Mesendoderm (in vitro differentiated cells): ENCODE data around the gene PDPN.

Experiments
- DNase-seq: peaks from one replicate; pipeline ENCODE4 v3.0.0; 2013
- H2AK5ac ChIP-seq: 2 replicates; pipeline ENCODE4 v1.6.1; 2013; ENCODE audit warnings: low read length, inconsistent platforms
- H2BK120ac ChIP-seq: 2 replicates; pipeline ENCODE4 v1.6.1; 2013; ENCODE audit warnings: low read depth, mild to moderate bottlenecking, low read length, moderate library complexity, mixed read lengths
- H2BK15ac ChIP-seq: replicated peaks from 2 replicates; pipeline ENCODE4 v1.6.1; 2013; ENCODE audit warnings: low read depth, mild to moderate bottlenecking, moderate library complexity
- H2BK5ac ChIP-seq: 2 replicates; pipeline ENCODE4 v1.6.1; 2013; ENCODE audit warnings: low read length, inconsistent platforms
- H3K18ac ChIP-seq: 2 replicates; pipeline ENCODE4 v1.6.1; 2013; ENCODE audit warnings: mild to moderate bottlenecking, low read length, mixed read lengths
- H3K23ac ChIP-seq: one replicate; pipeline ENCODE4 v1.6.1; 2013; ENCODE audit warnings: low read length
- H3K27ac ChIP-seq: 2 replicates; pipeline ENCODE4 v1.5.1; 2013; ENCODE audit warnings: low read depth, mild to moderate bottlenecking, inconsistent platforms, low read length, moderate library complexity
- H3K27me3 ChIP-seq: 2 replicates; pipeline ENCODE4 v1.6.1; 2013; ENCODE audit warnings: low read length, control low read depth, mild to moderate bottlenecking, inconsistent platforms; ENCODE audit not compliant: insufficient read depth, poor library complexity
- H3K36me3 ChIP-seq: 2 replicates; pipeline ENCODE4 v1.6.1; 2013; ENCODE audit warnings: low read length, inconsistent platforms; ENCODE audit not compliant: control insufficient read depth, insufficient read depth
- H3K4ac ChIP-seq: one replicate; pipeline ENCODE4 v1.6.1; 2013; ENCODE audit warnings: low read depth, mild to moderate bottlenecking, low read length, moderate library complexity
- H3K4me1 ChIP-seq: 2 replicates; pipeline ENCODE4 v1.6.1; 2013; ENCODE audit warnings: low read depth, low read length, inconsistent platforms; ENCODE audit not compliant: control insufficient read depth
- H3K4me2 ChIP-seq: 2 replicates; pipeline ENCODE4 v1.6.1; 2013; ENCODE audit warnings: low read length
- H3K4me3 ChIP-seq: 2 replicates; pipeline ENCODE4 v1.5.1; 2013; ENCODE audit warnings: mild to moderate bottlenecking, low read length
- H3K56ac ChIP-seq: one replicate; pipeline ENCODE4 v1.6.1; 2013; ENCODE audit warnings: low read length
- H3K79me1 ChIP-seq: 2 replicates; pipeline ENCODE4 v1.6.1; 2013; ENCODE audit warnings: low read length, inconsistent platforms
- H3K79me2 ChIP-seq: 2 replicates; pipeline ENCODE4 v1.6.1; 2013; ENCODE audit warnings: mild to moderate bottlenecking, low read length; ENCODE audit not compliant: control insufficient read depth, insufficient read depth
- H3K9ac ChIP-seq: 2 replicates; pipeline ENCODE4 v1.6.1; 2013; ENCODE audit warnings: low read length, inconsistent platforms
- H4K5ac ChIP-seq: one replicate; pipeline ENCODE4 v1.6.1; 2013; ENCODE audit warnings: low read length
- H4K8ac ChIP-seq: one replicate; pipeline ENCODE4 v1.6.1; 2013; ENCODE audit warnings: low read depth, mild to moderate bottlenecking, control low read depth, low read length, moderate library complexity
- WGBS: extraction: QIAGEN DNeasy Blood & Tissue Kit; methylation state at CpG from one replicate; pipeline ENCODE4 v1.1.7; 2013; ENCODE audit warnings: low lambda C conversion rate, missing lambda C conversion rate; ENCODE audit not compliant: insufficient coverage; ENCODE audit errors: extremely low coverage; 5-methylcytosine and 5-hydroxymethylcytosine counted together

The PDPN gene

GRCh38 chr1:13549021-13549420 lies 34.6 kb upstream of the PDPN start:
- no peak overlapping the region for H3K27ac ChIP-seq
- H3K27me3 ChIP-seq: no peaks in the 10 kb centered on the region
- H3K56ac ChIP-seq: no peak overlapping the region
- no peak overlapping the region for H4K8ac ChIP-seq
- H3K4me3 ChIP-seq: no peak overlapping the region
- no peaks in the 10 kb centered on the region for H3K79me1 ChIP-seq
- no peaks in the 10 kb centered on the region for H3K79me2 ChIP-seq
- H3K18ac ChIP-seq: no peak overlapping the region
- no CpG with 5 or more reads among the region's 6 CpGs for WGBS
- no peak overlapping the region for H4K5ac ChIP-seq
- H3K36me3 ChIP-seq: no peaks in the 10 kb centered on the region
- no peak overlapping the region for H3K23ac ChIP-seq
- no peak overlapping the region for H3K9ac ChIP-seq
- no peak overlapping the region for H3K4ac ChIP-seq
- no peak overlapping the region for H2BK120ac ChIP-seq
- H2AK5ac ChIP-seq: no peak overlapping the region
- DNase-seq: no peak
- H2BK15ac ChIP-seq: no peak overlapping the region
- no peak overlapping the region for H2BK5ac ChIP-seq
- no peaks in the 10 kb centered on the region for H3K4me1 ChIP-seq
- no peak overlapping the region for H3K4me2 ChIP-seq

DNA sequence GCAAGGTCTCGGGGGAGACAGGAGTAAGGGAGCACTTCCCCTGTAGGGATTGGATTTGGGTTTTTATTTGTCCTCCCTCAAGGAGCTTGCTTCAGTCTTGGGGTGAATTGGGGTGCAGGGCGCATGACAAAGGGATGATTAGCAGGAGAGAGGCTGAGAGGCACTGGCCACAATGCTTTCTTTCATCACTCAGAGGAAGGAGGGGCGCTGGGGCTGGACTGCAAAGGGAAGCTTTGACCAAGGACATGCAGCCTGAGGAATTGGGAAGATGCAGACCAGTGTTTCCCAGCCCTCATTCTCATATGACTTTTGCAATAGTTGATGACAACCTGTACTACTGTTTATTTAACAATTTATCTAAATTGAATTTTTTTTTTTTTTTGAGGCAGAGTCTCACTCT lies 34.1 kb upstream of the PDPN start:
- no peaks in the 10 kb centered on the region for H3K36me3 ChIP-seq
- no peaks in the 10 kb centered on the region for H3K79me1 ChIP-seq
- H3K4me3 ChIP-seq: no peak overlapping the region
- no peak overlapping the region for H3K4me2 ChIP-seq
- H4K5ac ChIP-seq: no peak overlapping the region
- no peaks in the 10 kb centered on the region for H3K79me2 ChIP-seq
- no peak overlapping the region for H3K27ac ChIP-seq
- H3K9ac ChIP-seq: no peak overlapping the region
- H2BK15ac ChIP-seq: no peak overlapping the region
- H3K4me1 ChIP-seq: no peaks in the 10 kb centered on the region
- no CpG with 5 or more reads among the region's 3 CpGs for WGBS
- no peak overlapping the region for H3K4ac ChIP-seq
- no peak overlapping the region for H2BK5ac ChIP-seq
- no peak overlapping the region for H3K18ac ChIP-seq
- no peak overlapping the region for H4K8ac ChIP-seq
- H2AK5ac ChIP-seq: no peak overlapping the region
- DNase-seq: no peak
- H3K27me3 ChIP-seq: no peaks in the 10 kb centered on the region
- no peak overlapping the region for H3K23ac ChIP-seq
- H3K56ac ChIP-seq: no peak overlapping the region
- no peak overlapping the region for H2BK120ac ChIP-seq

DNA sequence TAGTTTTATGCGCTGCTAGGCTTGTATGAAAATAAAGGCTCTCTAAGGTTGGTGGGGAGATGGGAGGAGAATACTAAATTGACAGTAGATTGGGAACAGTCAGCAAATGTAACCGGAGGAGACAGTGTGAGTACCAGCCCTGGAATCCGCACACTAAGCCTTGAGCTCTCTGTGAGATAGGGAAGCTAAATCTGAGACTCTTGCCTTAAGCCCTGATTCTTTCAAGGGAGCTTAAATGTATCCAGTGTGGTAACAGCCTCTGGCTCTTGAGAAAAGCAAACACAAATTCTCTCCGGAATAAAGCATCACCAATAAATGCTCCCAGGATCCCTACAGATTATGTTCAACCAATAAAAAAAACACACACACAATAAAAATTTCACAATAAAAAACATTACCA lies 33.0 kb upstream of the PDPN start:
- H2BK5ac ChIP-seq: no peak overlapping the region
- WGBS: no CpG with 5 or more reads among the region's 4 CpGs
- no peak overlapping the region for H3K56ac ChIP-seq
- H2BK120ac ChIP-seq: no peak overlapping the region
- H3K4me1 ChIP-seq: no peaks in the 10 kb centered on the region
- H4K5ac ChIP-seq: no peak overlapping the region
- no peak overlapping the region for H3K27ac ChIP-seq
- H3K27me3 ChIP-seq: no peaks in the 10 kb centered on the region
- no peak overlapping the region for H3K4me2 ChIP-seq
- no peaks in the 10 kb centered on the region for H3K79me2 ChIP-seq
- H3K4me3 ChIP-seq: no peak overlapping the region
- no peak overlapping the region for H3K23ac ChIP-seq
- H2AK5ac ChIP-seq: no peak overlapping the region
- no peak for DNase-seq
- no peak overlapping the region for H3K4ac ChIP-seq
- no peak overlapping the region for H3K18ac ChIP-seq
- H2BK15ac ChIP-seq: no peak overlapping the region
- no peaks in the 10 kb centered on the region for H3K36me3 ChIP-seq
- no peak overlapping the region for H3K9ac ChIP-seq
- no peak overlapping the region for H4K8ac ChIP-seq
- no peaks in the 10 kb centered on the region for H3K79me1 ChIP-seq

DNA sequence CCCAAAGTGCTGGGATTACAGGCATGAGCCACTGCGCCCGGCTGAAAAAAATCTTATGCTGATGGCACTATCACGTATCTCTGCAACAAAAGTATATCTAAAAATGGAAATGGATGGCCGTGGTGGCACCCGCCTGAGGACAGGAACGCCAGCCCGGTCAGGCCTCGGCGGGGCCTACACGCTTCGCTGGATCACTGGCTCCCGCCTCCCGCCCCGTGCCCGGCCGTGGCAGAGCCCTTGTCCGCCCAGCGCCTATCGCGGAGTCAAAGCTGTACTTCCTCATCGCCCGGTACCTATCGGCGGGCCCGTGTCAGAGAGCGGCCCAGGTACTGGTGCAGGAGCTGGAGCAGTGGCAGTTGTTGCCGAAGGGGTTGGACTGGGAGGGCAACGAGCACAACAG lies 28.8 kb upstream of the PDPN start:
- Histone ChIP-seq H3K79me1 (no peaks in the 10 kb centered on the region), H3K9ac (no peak overlapping the region), H2AK5ac (no peak overlapping the region), H3K18ac (no peak overlapping the region), H3K79me2 (no peaks in the 10 kb centered on the region), H3K27me3 (no peaks in the 10 kb centered on the region), H3K23ac (no peak overlapping the region), H2BK120ac (no peak overlapping the region), H3K4ac (no peak overlapping the region), H3K27ac (no peak overlapping the region), H3K4me1 (no peaks in the 10 kb centered on the region), H4K8ac (no peak overlapping the region), H2BK5ac (no peak overlapping the region), H3K56ac (no peak overlapping the region), H3K36me3 (no peaks in the 10 kb centered on the region), H4K5ac (no peak overlapping the region), H2BK15ac (no peak overlapping the region), H3K4me2 (no peak overlapping the region), H3K4me3 (no peak overlapping the region)
- no CpG with 5 or more reads among the region's 28 CpGs for WGBS
- no peak for DNase-seq

DNA sequence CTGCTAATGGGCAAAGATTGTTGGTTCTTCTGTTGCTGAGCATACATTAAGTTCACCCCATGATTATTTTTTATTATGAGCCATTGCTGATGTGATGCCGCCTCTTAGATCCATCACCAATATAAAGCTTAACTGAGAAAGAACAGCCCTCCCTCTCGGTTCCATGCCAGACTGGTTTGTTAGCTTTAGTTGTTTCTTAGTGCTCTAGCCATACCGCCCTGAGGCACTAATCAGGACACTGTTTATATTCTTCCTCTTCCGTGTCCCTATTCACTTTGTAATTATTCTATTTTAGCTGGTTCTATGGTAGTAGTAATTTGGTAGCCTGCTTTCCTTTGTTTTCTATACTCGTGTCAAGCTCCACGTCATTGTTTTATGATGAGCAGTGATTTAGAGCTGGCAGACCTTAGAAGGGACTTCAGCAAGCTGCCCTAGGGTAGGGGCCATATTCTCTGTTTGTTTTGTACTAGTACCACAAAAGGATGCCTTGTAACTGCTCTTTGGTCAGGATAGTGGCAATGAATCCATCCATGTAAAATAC lies 27.3 kb upstream of the PDPN start:
- Histone ChIP-seq H4K8ac (no peak overlapping the region), H3K4me1 (no peaks in the 10 kb centered on the region), H3K79me1 (no peaks in the 10 kb centered on the region), H3K36me3 (no peaks in the 10 kb centered on the region), H3K9ac (no peak overlapping the region), H3K4me3 (no peak overlapping the region), H2BK15ac (no peak overlapping the region), H4K5ac (no peak overlapping the region), H3K4ac (no peak overlapping the region), H3K27ac (no peak overlapping the region), H3K4me2 (no peak overlapping the region), H2BK5ac (no peak overlapping the region), H3K27me3 (no peaks in the 10 kb centered on the region), H3K56ac (no peak overlapping the region), H3K23ac (no peak overlapping the region), H3K79me2 (no peaks in the 10 kb centered on the region), H2BK120ac (no peak overlapping the region), H3K18ac (no peak overlapping the region), H2AK5ac (no peak overlapping the region)
- WGBS: no CpG with 5 or more reads among the region's 6 CpGs
- DNase-seq: peak; percentile 25

DNA sequence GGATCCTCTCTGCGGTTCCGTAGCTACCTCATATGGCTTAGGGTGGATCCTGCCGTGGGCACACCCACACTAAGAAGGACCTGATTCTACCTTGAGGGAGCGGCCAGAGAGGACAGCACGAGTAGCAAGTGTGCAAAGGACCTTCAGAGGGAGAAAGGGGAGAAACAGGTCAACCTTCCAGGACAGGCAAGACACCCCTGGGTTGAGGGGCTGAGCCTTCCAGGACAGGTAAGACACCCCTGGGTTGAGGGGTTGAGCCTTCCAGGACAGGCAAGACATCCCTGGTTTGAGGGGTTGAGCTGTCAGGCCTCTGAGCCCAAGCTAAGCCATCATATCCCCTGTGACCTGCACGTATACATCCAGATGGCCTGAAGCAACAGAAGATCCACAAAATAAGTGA lies 23.1 kb upstream of the PDPN start:
- no CpG with 5 or more reads among the region's 6 CpGs for WGBS
- no peak overlapping the region for H3K27ac ChIP-seq
- H2AK5ac ChIP-seq: no peak overlapping the region
- no peak overlapping the region for H2BK5ac ChIP-seq
- no peak overlapping the region for H3K56ac ChIP-seq
- no peaks in the 10 kb centered on the region for H3K27me3 ChIP-seq
- no peaks in the 10 kb centered on the region for H3K36me3 ChIP-seq
- no peak overlapping the region for H2BK120ac ChIP-seq
- no peaks in the 10 kb centered on the region for H3K79me2 ChIP-seq
- no peak overlapping the region for H3K4ac ChIP-seq
- no peak overlapping the region for H3K18ac ChIP-seq
- H3K23ac ChIP-seq: no peak overlapping the region
- H2BK15ac ChIP-seq: no peak overlapping the region
- H4K8ac ChIP-seq: no peak overlapping the region
- no peak overlapping the region for H3K9ac ChIP-seq
- no peaks in the 10 kb centered on the region for H3K79me1 ChIP-seq
- DNase-seq: no peak
- no peak overlapping the region for H3K4me2 ChIP-seq
- no peak overlapping the region for H3K4me3 ChIP-seq
- no peaks in the 10 kb centered on the region for H3K4me1 ChIP-seq
- H4K5ac ChIP-seq: no peak overlapping the region
